Activated CD4-positive, alpha-beta T cell treated with anti-CD3 and anti-CD28 coated beads, Interleukin-2, Interleukin-4, amounts not matched to agents 100 ng/mL and 50 ng/mL, durations not matched to agents 16 hours and 8 hours (primary cell): ENCODE measurements around the gene ZNF282.
A peak's percentile ranks its signal among the peaks of the same experiment; 100 is the strongest.
"Not testable (repeated sequence)": the region's sequence is repeated elsewhere in the genome, so short reads cannot be mapped to it uniquely, and the experiment has no call there.

Experiments used
- DNase-seq: peaks from one replicate; pipeline ENCODE4 v3.0.0-alpha.2; 2020; ENCODE audit warnings: low spot score

The ZNF282 gene

GRCh38 chr7:149256568-149256967, 61.2 kb downstream of the ZNF282 start:
- no peak for DNase-seq

- DNase-seq = no peak
Measured at GRCh38 chr7:149257146-149257545, 61.8 kb downstream of the ZNF282 start.

- DNase-seq = peak; percentile 24
Measured at GRCh38 chr7:149261316-149261828, 66.0 kb downstream of the ZNF282 start.

GRCh38 chr7:149261829-149262617, 66.7 kb downstream of the ZNF282 start, which contains the start of gene ZNF783:
TSS of gene ZNF783 (plus strand) at chr7:149262196. CDS start at chr7:149262334, 138 bp downstream.
- peak; percentile 82 for DNase-seq

GRCh38 chr7:149266451-149266850, 71.1 kb downstream of the ZNF282 start:
- DNase-seq = no peak

- DNase-seq = no peak
Measured at GRCh38 chr7:149267733-149268132, 72.4 kb downstream of the ZNF282 start.

- not testable (repeated sequence) for DNase-seq
Measured at GRCh38 chr7:149274424-149274823, 79.1 kb downstream of the ZNF282 start.
